A549 (cell line): ENCODE results near the gene AUH. TPM values are rescaled to one million over a fixed set of nuclear protein-coding genes. Genes with fewer than 3 reads are reported as not detected.

Experiments
- ATAC-seq, 2 experiments: fragments of 200-7000 bp in 1 of 2; fragments of >200 bp in 1 of 2; cut with Nextera tagmentation in 1 of 2; cut with Tn5 transposase in 1 of 2; 3 replicates each; pipeline versions ENCODE4 v1.8.0 to v1.9.1; 2018 to 2020; ENCODE audit warnings: mild to moderate bottlenecking in 1 of 2, moderate library complexity in 1 of 2
- CTCF ChIA-PET: fragments of 300-600 bp; sonication (Branson Sonifier 250); formaldehyde crosslinking; extraction: SDS; loops from one replicate; lab custom pipeline; 2021; ENCODE audit warnings: antibody characterized with exemption, inconsistent platforms; lab: Yijun Ruan, JAX
- POLR2A ChIA-PET: fragments of 350-600 bp; formaldehyde crosslinking; extraction: SDS; loops from one replicate; lab custom pipeline; 2021; ENCODE audit warnings: antibody characterized with exemption, inconsistent platforms; lab: Yijun Ruan, JAX
- DNase-seq, 2 experiments: peaks; one replicate each; pipeline versions ENCODE4 v3.0.0 to v3.0.0-alpha.2; 2011 to 2016; ENCODE audit warnings: low read depth in 1 of 2, low spot score in 1 of 2
- FAIRE-seq: peaks from 2 replicates; lab custom pipeline; 2011; peaks lifted over from hg19 to GRCh38; lab: Jason Lieb, UNC
- H3K27ac ChIP-seq, 2 experiments: fragments of >200 bp; sonication (Bioruptor Twin); formaldehyde crosslinking; 3 replicates each; pipeline ENCODE4 v1.5.1; 2016 to 2017
- H3K4me1 ChIP-seq: fragments of >200 bp; sonication (Bioruptor Twin); formaldehyde crosslinking; 3 replicates; pipeline ENCODE4 v1.6.1; 2016
- H3K4me2 ChIP-seq: fragments of >200 bp; sonication (Bioruptor Twin); formaldehyde crosslinking; 3 replicates; pipeline ENCODE4 v1.6.1; 2016
- H3K4me3 ChIP-seq: fragments of >200 bp; sonication (Bioruptor Twin); formaldehyde crosslinking; 3 replicates; pipeline ENCODE4 v1.5.1; 2016
- H3K9me3 ChIP-seq: fragments of >200 bp; sonication (Bioruptor Twin); formaldehyde crosslinking; 3 replicates; pipeline ENCODE4 v1.6.1; 2016
- E2F6 ChIP-seq: IDR thresholded peaks from 2 replicates; pipeline ENCODE4 v1.6.1; 2012; ENCODE audit warnings: low read depth, borderline replicate concordance
- ESRRA ChIP-seq: fragments of 150-350 bp; IDR thresholded peaks from 2 replicates; pipeline ENCODE4 v1.6.1; 2014; ENCODE audit warnings: mild to moderate bottlenecking, low read length, borderline replicate concordance
- FOSB ChIP-seq: fragments of 250-450 bp; sonication (Bioruptor Pico); IDR thresholded peaks from 2 replicates; pipeline ENCODE4 v1.5.0; 2020; ENCODE audit warnings: mild to moderate bottlenecking, moderate library complexity
- FOSL2 ChIP-seq, 2 experiments: fragments of 450-650 bp in 1 of 2; fragments of >200 bp in 1 of 2; sonication (Bioruptor Twin) in 1 of 2; formaldehyde crosslinking; IDR thresholded peaks; 2 replicates each; pipeline versions ENCODE4 v1.5.0 to v1.6.1; 2016 to 2020; ENCODE audit warnings: mild to moderate bottlenecking in 1 of 2, moderate library complexity in 1 of 2
- HMGXB4 ChIP-seq: fragments of 250-450 bp; sonication (Bioruptor Pico); IDR thresholded peaks from 2 replicates; pipeline ENCODE4 v1.5.0; 2021; ENCODE audit warnings: mild to moderate bottlenecking, moderate library complexity, borderline replicate concordance
- HOXB13 ChIP-seq: fragments of 250-450 bp; sonication (Bioruptor Pico); IDR thresholded peaks from 2 replicates; pipeline ENCODE4 v1.5.0; 2020; ENCODE audit warnings: low read depth, mild to moderate bottlenecking, moderate library complexity
- JUN ChIP-seq, 2 experiments: fragments of >200 bp; sonication (Bioruptor Twin); formaldehyde crosslinking; IDR thresholded peaks; 2 replicates in 1 of 2; 3 replicates in 1 of 2; pipeline ENCODE4 v1.6.1; 2016 to 2017
- MAZ ChIP-seq: fragments of 150-350 bp; IDR thresholded peaks from 2 replicates; pipeline ENCODE4 v1.6.1; 2014; ENCODE audit warnings: antibody characterized with exemption, low read depth, low read length, borderline replicate concordance
- MYC ChIP-seq: IDR thresholded peaks from 2 replicates; pipeline ENCODE4 v1.6.1; 2012; ENCODE audit warnings: mild to moderate bottlenecking, inconsistent platforms, low read length, improper control_type of control experiment, borderline replicate concordance
- RNF2 ChIP-seq: fragments of 200-600 bp; sonication (generic); IDR thresholded peaks from 2 replicates; pipeline ENCODE4 v1.6.1; 2016; ENCODE audit warnings: low read depth, mild to moderate bottlenecking, antibody characterized with exemption, moderate library complexity, borderline replicate concordance
- TFCP2L1 ChIP-seq: fragments of 250-450 bp; sonication (Bioruptor Pico); IDR thresholded peaks from 2 replicates; pipeline ENCODE4 v1.5.0; 2021; ENCODE audit warnings: mild to moderate bottlenecking
- ZC3H11A ChIP-seq: fragments of 450-650 bp; IDR thresholded peaks from 2 replicates; pipeline ENCODE4 v1.6.1; 2014; ENCODE audit warnings: antibody characterized with exemption, mild to moderate bottlenecking
- WGBS: methylation state at CpG from one replicate; pipeline ENCODE4 v1.1.6; 2017; ENCODE audit errors: missing lambda C conversion rate; 5-methylcytosine and 5-hydroxymethylcytosine counted together
- polyA plus RNA-seq, 4 experiments: library from polyadenylated mRNA; depleted of rRNA in 3 of 4; stranded (reverse); fragments of >200 nt; fragmentation: RNase III in 1 of 4; extraction: RNeasy Plus Mini Kit Qiagen cat#74134 plus additional on column Dnase treatment in 1 of 4; gene quantifications; 2 replicates in 3 of 4; 3 replicates in 1 of 4; pipeline ENCODE4 v1.2.3, GENCODE V29; 2011 to 2017
- TF ChIP-seq, protein P1 (sequence below): fragments of 250-450 bp; sonication (Bioruptor Pico); IDR thresholded peaks from 2 replicates; pipeline ENCODE4 v1.5.0; 2020; ENCODE audit warnings: low read depth, mild to moderate bottlenecking, moderate library complexity
- TF ChIP-seq, protein P2 (sequence below): fragments of >200 bp; sonication (Bioruptor Twin); formaldehyde crosslinking; IDR thresholded peaks from 3 replicates; pipeline ENCODE4 v1.5.1; 2016
- TF ChIP-seq, protein P3 (sequence below): IDR thresholded peaks from 2 replicates; pipeline ENCODE4 v1.6.1; 2012

The AUH gene
- polyA plus RNA-seq, 2 of the 4 experiments (the other 2 are of a cell fraction), result 11.1 to 15.9 TPM

DNA sequence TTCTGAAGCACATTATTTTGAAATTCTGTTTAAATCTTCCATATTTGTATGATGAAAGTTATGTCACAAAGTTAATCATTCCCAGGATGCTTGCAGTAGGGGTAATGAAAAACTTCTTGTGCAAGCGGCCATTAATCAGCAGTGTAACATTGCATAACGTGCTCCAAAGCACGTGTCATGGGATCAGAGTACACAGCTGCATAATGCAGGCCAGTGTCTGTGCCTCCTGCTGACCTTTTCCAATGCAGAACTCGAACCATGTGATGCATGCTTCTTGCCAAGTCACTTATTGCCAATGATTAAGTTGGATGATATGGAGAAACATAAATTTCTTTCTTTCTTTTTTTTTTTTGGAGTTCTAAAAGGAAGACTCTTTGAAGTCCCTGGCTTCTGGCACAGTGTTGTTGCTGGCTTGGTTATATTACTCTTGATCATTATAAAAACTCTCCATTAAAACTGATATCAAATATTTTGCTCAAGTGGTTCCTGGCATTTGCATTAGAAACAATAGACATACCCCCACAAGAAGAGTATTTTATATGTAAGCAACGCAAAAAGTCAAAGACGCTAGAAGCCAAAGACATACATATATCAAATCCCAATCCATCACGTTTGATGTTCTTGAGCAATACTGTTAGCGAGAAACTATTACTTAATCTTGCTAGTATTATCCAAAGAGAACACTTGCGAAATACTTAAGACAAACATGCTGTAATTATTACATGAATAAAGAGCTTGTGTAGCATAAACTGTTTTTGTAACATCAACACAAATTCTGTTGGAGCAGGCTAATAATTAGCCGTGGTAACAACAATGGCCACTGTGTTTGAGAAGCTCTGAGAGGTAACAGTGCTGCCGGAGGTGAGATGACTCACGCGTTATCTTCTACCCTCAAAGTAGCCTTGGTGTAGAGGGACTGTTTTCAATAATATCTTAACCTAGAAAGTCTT, 164.2 kb downstream of the AUH start (continued):
- no peak for TF ChIP-seq HMGXB4
- TF ChIP-seq MYC, result peak; percentile 95; the same call in 1 of the 2 replicates
- no peak for TF ChIP-seq ZC3H11A
- TF ChIP-seq, protein P1, sequence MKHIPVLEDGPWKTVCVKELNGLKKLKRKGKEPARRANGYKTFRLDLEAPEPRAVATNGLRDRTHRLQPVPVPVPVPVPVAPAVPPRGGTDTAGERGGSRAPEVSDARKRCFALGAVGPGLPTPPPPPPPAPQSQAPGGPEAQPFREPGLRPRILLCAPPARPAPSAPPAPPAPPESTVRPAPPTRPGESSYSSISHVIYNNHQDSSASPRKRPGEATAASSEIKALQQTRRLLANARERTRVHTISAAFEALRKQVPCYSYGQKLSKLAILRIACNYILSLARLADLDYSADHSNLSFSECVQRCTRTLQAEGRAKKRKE (CRISPR knock-in tag), result peak; percentile 83
- TF ChIP-seq MAZ, result no peak
- TF ChIP-seq HOXB13 (CRISPR knock-in tag), result no peak
- TF ChIP-seq E2F6, result 0 out of 2 replicates have a peak, but pooled peaks have one; percentile 49
- TF ChIP-seq ESRRA, result no peak

GRCh38 chr9:91196103-91196950, 165.4 kb downstream of the AUH start:
- Histone ChIP-seq H3K9me3 (peaks cover 16% of the 10 kb centered on the region), H3K27ac (peak overlapping the region; percentile 73 to 94), H3K4me3 (no peak overlapping the region), H3K4me2 (peak overlapping the region; percentile 74), H3K4me1 (peaks cover 50% of the 10 kb centered on the region)
- WGBS, result 91% methylated on average over 6 of the region's 8 CpGs
- TF ChIP-seq JUN (IDR thresholded peaks at IDR 0.05) (no peak), FOSB (CRISPR knock-in tag) (no peak), RNF2 (no peak), FOSL2 (IDR thresholded peaks at IDR 0.05) (no peak), FOSL2 (CRISPR knock-in tag; IDR thresholded peaks at IDR 0.05) (no peak), MAZ (no peak), TFCP2L1 (CRISPR knock-in tag) (no peak)
- TF ChIP-seq, protein P2, sequence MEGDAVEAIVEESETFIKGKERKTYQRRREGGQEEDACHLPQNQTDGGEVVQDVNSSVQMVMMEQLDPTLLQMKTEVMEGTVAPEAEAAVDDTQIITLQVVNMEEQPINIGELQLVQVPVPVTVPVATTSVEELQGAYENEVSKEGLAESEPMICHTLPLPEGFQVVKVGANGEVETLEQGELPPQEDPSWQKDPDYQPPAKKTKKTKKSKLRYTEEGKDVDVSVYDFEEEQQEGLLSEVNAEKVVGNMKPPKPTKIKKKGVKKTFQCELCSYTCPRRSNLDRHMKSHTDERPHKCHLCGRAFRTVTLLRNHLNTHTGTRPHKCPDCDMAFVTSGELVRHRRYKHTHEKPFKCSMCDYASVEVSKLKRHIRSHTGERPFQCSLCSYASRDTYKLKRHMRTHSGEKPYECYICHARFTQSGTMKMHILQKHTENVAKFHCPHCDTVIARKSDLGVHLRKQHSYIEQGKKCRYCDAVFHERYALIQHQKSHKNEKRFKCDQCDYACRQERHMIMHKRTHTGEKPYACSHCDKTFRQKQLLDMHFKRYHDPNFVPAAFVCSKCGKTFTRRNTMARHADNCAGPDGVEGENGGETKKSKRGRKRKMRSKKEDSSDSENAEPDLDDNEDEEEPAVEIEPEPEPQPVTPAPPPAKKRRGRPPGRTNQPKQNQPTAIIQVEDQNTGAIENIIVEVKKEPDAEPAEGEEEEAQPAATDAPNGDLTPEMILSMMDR, result no peak
- TF ChIP-seq, protein P3, sequence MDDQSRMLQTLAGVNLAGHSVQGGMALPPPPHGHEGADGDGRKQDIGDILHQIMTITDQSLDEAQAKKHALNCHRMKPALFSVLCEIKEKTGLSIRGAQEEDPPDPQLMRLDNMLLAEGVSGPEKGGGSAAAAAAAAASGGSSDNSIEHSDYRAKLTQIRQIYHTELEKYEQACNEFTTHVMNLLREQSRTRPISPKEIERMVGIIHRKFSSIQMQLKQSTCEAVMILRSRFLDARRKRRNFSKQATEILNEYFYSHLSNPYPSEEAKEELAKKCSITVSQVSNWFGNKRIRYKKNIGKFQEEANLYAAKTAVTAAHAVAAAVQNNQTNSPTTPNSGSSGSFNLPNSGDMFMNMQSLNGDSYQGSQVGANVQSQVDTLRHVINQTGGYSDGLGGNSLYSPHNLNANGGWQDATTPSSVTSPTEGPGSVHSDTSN, result no peak
- FAIRE-seq, result no peak
- POLR2A ChIA-PET, result interaction anchor here (1.6 kb wide), 1 partner anchor 159 kb away, joined by 3 read pairs; no protein-coding TSS in a partner anchor
- DNase-seq, result no peak
- CTCF ChIA-PET, result interaction anchor here (1.2 to 2.4 kb wide), 3 partner anchors 228 to 281 kb away, joined by 4 to 10 read pairs (median 8); no protein-coding TSS in a partner anchor
- ATAC-seq, result no peak
